Body of pancreas (tissue), 4 donors: ENCODE data around the gene DPYD.

Source experiments
- CTCF ChIP-seq, 7 experiments: fragments of 450-650 bp in 4 of 7; fragments of 200-600 bp in 3 of 7; sonication (generic) in 3 of 7; IDR thresholded peaks; one replicate each; pipeline ENCODE4 v1.5.1; 2016 to 2019; ENCODE audit warnings: antibody characterized with exemption in 7 of 7
- POLR2A ChIP-seq, 3 donors: fragments of 450-650 bp; IDR thresholded peaks; one replicate each; pipeline ENCODE4 v1.6.1; 2016; ENCODE audit warnings: antibody characterized with exemption in 3 of 3, mild to moderate bottlenecking in 2 of 3

DNA sequence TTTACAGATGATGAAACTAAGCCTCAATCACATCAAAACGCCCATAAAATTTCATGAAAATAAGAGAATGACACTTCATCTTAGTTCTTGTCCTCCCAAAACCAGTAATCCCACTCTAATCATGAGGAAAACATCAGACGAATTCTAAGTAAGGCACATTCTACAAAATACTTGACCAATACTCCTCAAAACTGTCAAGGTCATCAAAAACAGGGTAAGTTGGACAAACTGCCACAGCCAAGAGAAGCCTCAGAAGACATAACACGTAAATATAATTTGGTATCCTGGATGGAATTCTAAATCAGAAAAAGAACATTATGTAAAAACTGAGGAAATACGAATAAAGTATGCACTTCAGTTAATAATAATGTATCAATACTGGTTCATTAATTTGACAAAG, 128.2 kb downstream of the DPYD start:
- TF ChIP-seq CTCF (IDR thresholded peaks at IDR 0.05) (no peak), POLR2A (IDR thresholded peaks at IDR 0.05) (no peak)
